HCT116 (cell line): ENCODE data around the gene NSG1. TPM values are rescaled to one million over a fixed set of nuclear protein-coding genes. Genes with fewer than 3 reads are reported as not detected.

Experiments used
- ATAC-seq: fragments of 200-7000 bp; cut with Tn5 transposase; 2 replicates; pipeline ENCODE4 v1.9.1; 2020; ENCODE audit warnings: mild to moderate bottlenecking, moderate library complexity
- BruUV-seq: library from RNA; stranded (reverse); fragments of 400-500 nt; replicated peaks from 2 replicates; lab custom pipeline; 2021; lab: Mats Ljungman, UMichigan
- CTCF ChIA-PET: fragments of 300-600 bp; sonication (Branson Sonifier 250); formaldehyde crosslinking; loops from one replicate; lab custom pipeline; 2021; ENCODE audit warnings: antibody characterized with exemption; lab: Charles Lee
- POLR2A ChIA-PET: fragments of 300-600, 350-600 bp; sonication (Branson Sonifier 250); formaldehyde crosslinking; loops from one replicate; lab custom pipeline; 2021; ENCODE audit warnings: antibody characterized with exemption; lab: Charles Lee
- RAD21 ChIA-PET, 2 experiments: fragments of 300-600 bp; sonication (Branson Sonifier 250); formaldehyde crosslinking; loops; one replicate each; lab custom pipeline; 2023; ENCODE audit warnings: low total read pairs in 2 of 2; ENCODE audit not compliant: uncharacterized antibody in 2 of 2, unreplicated experiment in 2 of 2, low non-redundant PET in 1 of 2; lab: Charles Lee
- DNase-seq: peaks from one replicate; pipeline ENCODE4 v3.0.0-alpha.2; 2010; ENCODE audit warnings: low read depth, low spot score
- H2AFZ ChIP-seq: fragments of 200-600 bp; shearing (Covaris generic), sonication (generic); 2 replicates; pipeline ENCODE4 v1.6.1; 2017; ENCODE audit warnings: low read depth, mixed run types, mixed read lengths, antibody characterized with exemption, low read length; ENCODE audit not compliant: poor library complexity, severe bottlenecking
- H3K27ac ChIP-seq: 2 replicates; pipeline ENCODE4 v1.5.1; 2012; ENCODE audit warnings: low read depth, low read length
- H3K27me3 ChIP-seq: fragments of 200-600 bp; sonication (generic); 2 replicates; pipeline ENCODE4 v1.6.1; 2016; ENCODE audit warnings: mixed run types, low read length, mixed read lengths; ENCODE audit not compliant: insufficient read depth
- H3K36me3 ChIP-seq, 2 experiments: fragments of 200-500 bp in 1 of 2; fragments of 200-600 bp in 1 of 2; sonication (Bioruptor generic) in 1 of 2; sonication (generic) in 1 of 2; 2 replicates each; pipeline versions ENCODE4 v1.5.1 to v1.6.1; 2014 to 2016; ENCODE audit warnings: low read length in 2 of 2, inconsistent platforms in 1 of 2, mixed read lengths in 1 of 2, mixed run types in 1 of 2; ENCODE audit not compliant: insufficient read depth in 2 of 2, control insufficient read depth in 1 of 2
- H3K4me1 ChIP-seq, 2 experiments: fragments of 200-600 bp in 1 of 2; sonication (generic) in 1 of 2; 2 replicates each; pipeline versions ENCODE4 v1.5.1 to v1.6.1; 2012 to 2017; ENCODE audit warnings: low read length in 2 of 2, inconsistent platforms in 1 of 2, mild to moderate bottlenecking in 1 of 2, mixed read lengths in 1 of 2, mixed run types in 1 of 2, moderate library complexity in 1 of 2; ENCODE audit not compliant: insufficient read depth in 2 of 2, control insufficient read depth in 1 of 2
- H3K4me2 ChIP-seq: fragments of 200-600 bp; sonication (generic); 2 replicates; pipeline ENCODE4 v1.6.1; 2017; ENCODE audit warnings: mixed run types, low read length, mixed read lengths
- H3K4me3 ChIP-seq, 2 experiments: fragments of 200-600 bp in 1 of 2; sonication (generic) in 1 of 2; replicated peaks in 1 of 2; 2 replicates each; pipeline ENCODE4 v1.5.1; 2011 to 2016; ENCODE audit warnings: low read length in 2 of 2, control low read depth in 1 of 2, low read depth in 1 of 2, mild to moderate bottlenecking in 1 of 2, mixed read lengths in 1 of 2, mixed run types in 1 of 2
- H3K79me2 ChIP-seq: fragments of 200-600 bp; sonication (generic); 2 replicates; pipeline ENCODE4 v1.6.1; 2017; ENCODE audit warnings: mild to moderate bottlenecking, mixed run types, low read length, moderate library complexity, mixed read lengths; ENCODE audit not compliant: insufficient read depth
- H3K9ac ChIP-seq: fragments of 200-600 bp; sonication (generic); 2 replicates; pipeline ENCODE4 v1.6.1; 2016; ENCODE audit warnings: low read length, mixed read lengths
- H3K9me2 ChIP-seq: fragments of 200-600 bp; sonication (generic), shearing (Covaris generic); 2 replicates; pipeline ENCODE4 v1.6.1; 2017; ENCODE audit warnings: mixed run types, mild to moderate bottlenecking, moderate library complexity; ENCODE audit not compliant: insufficient read depth
- H3K9me3 ChIP-seq, 2 experiments: fragments of 200-500 bp in 1 of 2; fragments of 200-600 bp in 1 of 2; sonication (Bioruptor generic) in 1 of 2; sonication (generic) in 1 of 2; 2 replicates each; pipeline ENCODE4 v1.6.1; 2014 to 2017; ENCODE audit warnings: low read length in 2 of 2, mixed read lengths in 2 of 2, inconsistent platforms in 1 of 2, low read depth in 1 of 2, mild to moderate bottlenecking in 1 of 2, mixed run types in 1 of 2, moderate library complexity in 1 of 2; ENCODE audit not compliant: control insufficient read depth in 1 of 2, insufficient read depth in 1 of 2
- H4K20me1 ChIP-seq: fragments of 200-600 bp; sonication (generic), shearing (Covaris generic); 2 replicates; pipeline ENCODE4 v1.6.1; 2017; ENCODE audit warnings: mixed run types, mild to moderate bottlenecking, moderate library complexity; ENCODE audit not compliant: insufficient read depth
- ATF3 ChIP-seq: IDR thresholded peaks from 2 replicates; pipeline ENCODE4 v1.6.1; 2012
- EGR1 ChIP-seq: IDR thresholded peaks from 2 replicates; pipeline ENCODE4 v1.6.1; 2012; ENCODE audit warnings: low read depth
- ELF1 ChIP-seq: IDR thresholded peaks from 2 replicates; pipeline ENCODE4 v1.6.1; 2012; ENCODE audit warnings: low read depth, borderline replicate concordance
- EZH2 ChIP-seq: fragments of 200-600 bp; sonication (generic); IDR thresholded peaks from 2 replicates; pipeline ENCODE4 v1.6.1; 2017; ENCODE audit warnings: antibody characterized with exemption, mixed run types
- EZH2phosphoT487 ChIP-seq: fragments of 200-600 bp; IDR thresholded peaks from 2 replicates; pipeline ENCODE4 v1.6.1; 2018; ENCODE audit warnings: antibody characterized with exemption, borderline replicate concordance
- FOSL1 ChIP-seq: IDR thresholded peaks from 2 replicates; pipeline ENCODE4 v1.6.1; 2012; ENCODE audit warnings: low read depth
- JUND ChIP-seq: IDR thresholded peaks from 2 replicates; pipeline ENCODE4 v1.6.1; 2012
- POLR2A ChIP-seq: IDR thresholded peaks from 2 replicates; pipeline ENCODE4 v1.7.0; 2011; ENCODE audit warnings: borderline replicate concordance; ENCODE audit not compliant: insufficient read depth, insufficient read length; ENCODE audit errors: extremely low read depth
- POLR2AphosphoS5 ChIP-seq: IDR thresholded peaks from 2 replicates; pipeline ENCODE4 v1.6.1; 2011; ENCODE audit warnings: mild to moderate bottlenecking, low read depth, low read length, moderate library complexity
- SIN3A ChIP-seq: IDR thresholded peaks from 2 replicates; pipeline ENCODE4 v1.6.1; 2012; ENCODE audit warnings: low read depth
- SP1 ChIP-seq: IDR thresholded peaks from 2 replicates; pipeline ENCODE4 v1.6.1; 2012; ENCODE audit warnings: low read depth
- SRF ChIP-seq: IDR thresholded peaks from 2 replicates; pipeline ENCODE4 v1.6.1; 2012; ENCODE audit warnings: low read depth
- TCF7L2 ChIP-seq: IDR thresholded peaks from 2 replicates; pipeline ENCODE4 v1.7.0; 2011; ENCODE audit warnings: borderline replicate concordance, inconsistent platforms; ENCODE audit not compliant: insufficient read depth, insufficient read length; ENCODE audit errors: extremely low read depth
- YY1 ChIP-seq: IDR thresholded peaks from 2 replicates; pipeline ENCODE4 v1.6.1; 2011; ENCODE audit warnings: low read length, low read depth, moderate library complexity, mild to moderate bottlenecking; ENCODE audit not compliant: insufficient replicate concordance; ENCODE audit errors: extremely low read depth
- intact Hi-C: fragments of 100-400 bp; cut with micrococcal nuclease; formaldehyde crosslinking; loops from 2 replicates; pipeline ENCODE4 v1.10.0; 2022
- total RNA-seq: library from RNA; stranded (reverse); gene quantifications from one replicate; pipeline ENCODE4 v1.2.1, GENCODE V29; 2021; ENCODE audit not compliant: unreplicated experiment
- TF ChIP-seq, protein P1 (sequence below): IDR thresholded peaks from 2 replicates; pipeline ENCODE4 v1.6.1; 2012
- TF ChIP-seq, protein P2 (sequence below), 3 experiments: fragments of 200-600 bp in 1 of 3; sonication (generic) in 1 of 3; IDR thresholded peaks in 2 of 3; conservative IDR thresholded peaks in 1 of 3; 2 replicates each; pipeline ENCODE4 v1.5.1; 2012 to 2017; ENCODE audit warnings: low read depth in 2 of 3, low read length in 2 of 3, antibody characterized with exemption in 1 of 3, borderline replicate concordance in 1 of 3, control low read depth in 1 of 3, mild to moderate bottlenecking in 1 of 3, mixed read lengths in 1 of 3, mixed run types in 1 of 3, moderate library complexity in 1 of 3; ENCODE audit not compliant: insufficient read depth in 1 of 3

Gene NSG1
- total RNA-seq, 1 experiment from 2014 or later = 0.12 TPM

DNA sequence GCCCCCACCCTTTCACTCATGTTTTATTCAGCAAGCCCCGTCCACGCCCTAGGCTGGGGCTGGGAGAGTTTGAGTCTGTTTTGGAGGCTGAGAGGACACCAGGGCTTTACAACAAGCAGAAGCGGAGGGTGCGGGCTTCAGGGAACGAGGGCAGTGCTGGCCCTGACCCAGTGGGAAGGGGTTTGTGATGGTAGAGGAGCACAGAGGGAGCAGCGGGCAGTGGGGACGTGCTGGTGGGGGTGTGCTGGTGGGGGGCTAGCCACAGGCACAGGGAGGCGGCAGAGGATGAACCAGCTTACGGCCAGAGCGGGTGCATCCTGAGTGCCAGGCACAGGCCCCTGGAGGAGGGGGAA is 26.4 kb downstream of the NSG1 start:
- H3K9me3 ChIP-seq = no peaks in the 10 kb centered on the region
- no peak overlapping the region for H3K4me3 ChIP-seq
- peaks cover 7 to 9% of the 10 kb centered on the region in 2 experiments for H3K4me1 ChIP-seq
- no peak for TF ChIP-seq FOSL1
- TF ChIP-seq POLR2AphosphoS5 = no peak
- TF ChIP-seq SP1 = no peak
- no peak for TF ChIP-seq ATF3
- no peak for TF ChIP-seq JUND
- no peak for TF ChIP-seq EZH2phosphoT487
- TF ChIP-seq, protein P1, sequence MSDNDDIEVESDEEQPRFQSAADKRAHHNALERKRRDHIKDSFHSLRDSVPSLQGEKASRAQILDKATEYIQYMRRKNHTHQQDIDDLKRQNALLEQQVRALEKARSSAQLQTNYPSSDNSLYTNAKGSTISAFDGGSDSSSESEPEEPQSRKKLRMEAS = no peak
- TF ChIP-seq SRF = no peak
- TF ChIP-seq, protein P2, sequence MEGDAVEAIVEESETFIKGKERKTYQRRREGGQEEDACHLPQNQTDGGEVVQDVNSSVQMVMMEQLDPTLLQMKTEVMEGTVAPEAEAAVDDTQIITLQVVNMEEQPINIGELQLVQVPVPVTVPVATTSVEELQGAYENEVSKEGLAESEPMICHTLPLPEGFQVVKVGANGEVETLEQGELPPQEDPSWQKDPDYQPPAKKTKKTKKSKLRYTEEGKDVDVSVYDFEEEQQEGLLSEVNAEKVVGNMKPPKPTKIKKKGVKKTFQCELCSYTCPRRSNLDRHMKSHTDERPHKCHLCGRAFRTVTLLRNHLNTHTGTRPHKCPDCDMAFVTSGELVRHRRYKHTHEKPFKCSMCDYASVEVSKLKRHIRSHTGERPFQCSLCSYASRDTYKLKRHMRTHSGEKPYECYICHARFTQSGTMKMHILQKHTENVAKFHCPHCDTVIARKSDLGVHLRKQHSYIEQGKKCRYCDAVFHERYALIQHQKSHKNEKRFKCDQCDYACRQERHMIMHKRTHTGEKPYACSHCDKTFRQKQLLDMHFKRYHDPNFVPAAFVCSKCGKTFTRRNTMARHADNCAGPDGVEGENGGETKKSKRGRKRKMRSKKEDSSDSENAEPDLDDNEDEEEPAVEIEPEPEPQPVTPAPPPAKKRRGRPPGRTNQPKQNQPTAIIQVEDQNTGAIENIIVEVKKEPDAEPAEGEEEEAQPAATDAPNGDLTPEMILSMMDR (IDR thresholded peaks at IDR 0.05 in 2 of 3, conservative IDR thresholded peaks at IDR 0.05 in 1 of 3; ENCODE audit: borderline replicate concordance in 1 of 3, insufficient read depth in 1 of 3, low read depth in 2 of 3, low read length in 2 of 3) = no peak
- no peak for TF ChIP-seq TCF7L2
- no peak for TF ChIP-seq POLR2A
- no peak for TF ChIP-seq SIN3A
- no peak for TF ChIP-seq EZH2
- TF ChIP-seq ELF1 = no peak
- no peak for TF ChIP-seq YY1
- TF ChIP-seq EGR1 = no peak
- TF ChIP-seq, all 23 proteins: peak for 0
- POLR2A ChIA-PET = no interaction called here
- Histone ChIP-seq H3K9me2 (no peaks in the 10 kb centered on the region), H3K9ac (no peak overlapping the region), H3K4me2 (no peak overlapping the region), H4K20me1 (no peaks in the 10 kb centered on the region), H3K36me3 (no peaks in the 10 kb centered on the region), H3K27ac (no peak overlapping the region), H3K27me3 (no peaks in the 10 kb centered on the region), H3K79me2 (no peaks in the 10 kb centered on the region), H2AFZ (no peak overlapping the region)
- intact Hi-C loops = no loop called here
- ATAC-seq = no peak
- no TSS peak for BruUV-seq
- no peak for DNase-seq
- CTCF ChIA-PET = no interaction called here
- RAD21 ChIA-PET = no interaction called here
